Ammon's horn (tissue), 1 donor: ENCODE measurements around the gene NCAN.
"Not testable (repeated sequence)": the region's sequence is repeated elsewhere in the genome, so short reads cannot be mapped to it uniquely, and the experiment has no call there.

Experiments used
- DNase-seq: peaks from one replicate; pipeline ENCODE4 v3.0.0-alpha.2; 2016; ENCODE audit warnings: low spot score

The NCAN gene

DNA sequence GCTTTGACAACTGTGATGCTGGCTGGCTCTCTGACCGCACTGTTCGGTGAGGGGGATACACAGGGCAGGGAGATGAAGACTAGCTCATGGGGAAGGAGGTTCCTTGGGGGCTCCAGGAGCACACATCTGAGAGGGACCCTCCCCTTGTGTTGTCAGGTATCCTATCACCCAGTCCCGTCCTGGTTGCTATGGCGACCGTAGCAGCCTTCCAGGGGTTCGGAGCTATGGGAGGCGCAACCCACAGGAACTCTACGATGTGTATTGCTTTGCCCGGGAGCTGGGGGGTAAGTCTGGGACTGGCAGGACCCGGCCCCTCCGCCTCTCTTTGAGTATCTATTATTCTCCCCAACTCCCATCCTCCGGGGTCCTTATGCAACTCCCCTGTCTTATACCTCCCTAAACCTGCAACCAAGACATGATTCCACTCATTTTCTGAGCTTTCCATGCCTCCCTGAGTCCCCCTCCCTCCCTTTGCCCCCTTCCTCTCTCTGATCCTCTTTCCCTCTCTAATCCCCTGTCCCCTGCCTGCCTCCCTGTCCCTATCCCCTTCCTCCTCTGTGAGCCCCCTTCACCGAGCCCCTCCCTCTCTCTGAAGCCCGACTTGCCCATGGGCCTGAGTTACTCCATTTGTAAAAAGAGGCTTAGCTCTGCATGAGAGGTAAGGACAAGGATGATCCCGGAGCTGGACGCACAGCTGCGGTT is 12.5 kb downstream of the NCAN start:
- DNase-seq: no peak

DNA sequence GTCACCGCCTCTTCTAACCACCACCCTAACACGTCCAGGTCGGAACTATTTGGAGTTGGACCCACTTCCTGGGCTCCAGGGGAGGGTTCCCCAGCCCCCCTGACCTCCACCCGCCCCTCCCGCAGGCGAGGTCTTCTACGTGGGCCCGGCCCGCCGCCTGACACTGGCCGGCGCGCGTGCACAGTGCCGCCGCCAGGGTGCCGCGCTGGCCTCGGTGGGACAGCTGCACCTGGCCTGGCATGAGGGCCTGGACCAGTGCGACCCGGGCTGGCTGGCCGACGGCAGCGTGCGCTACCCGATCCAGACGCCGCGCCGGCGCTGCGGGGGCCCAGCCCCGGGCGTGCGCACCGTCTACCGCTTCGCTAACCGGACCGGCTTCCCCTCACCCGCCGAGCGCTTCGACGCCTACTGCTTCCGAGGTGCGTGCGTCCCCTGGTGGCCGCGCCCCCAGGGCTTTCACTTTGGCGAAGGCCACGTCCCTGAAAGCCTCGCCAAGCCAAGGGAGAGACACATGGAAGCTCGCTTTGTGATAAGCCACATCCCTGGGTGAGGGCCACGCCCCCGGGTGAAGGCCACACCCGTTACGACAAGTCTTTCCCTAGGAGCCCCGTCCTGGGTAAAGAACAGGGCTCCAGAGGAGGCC is 13.2 kb downstream of the NCAN start:
- no peak for DNase-seq

DNA sequence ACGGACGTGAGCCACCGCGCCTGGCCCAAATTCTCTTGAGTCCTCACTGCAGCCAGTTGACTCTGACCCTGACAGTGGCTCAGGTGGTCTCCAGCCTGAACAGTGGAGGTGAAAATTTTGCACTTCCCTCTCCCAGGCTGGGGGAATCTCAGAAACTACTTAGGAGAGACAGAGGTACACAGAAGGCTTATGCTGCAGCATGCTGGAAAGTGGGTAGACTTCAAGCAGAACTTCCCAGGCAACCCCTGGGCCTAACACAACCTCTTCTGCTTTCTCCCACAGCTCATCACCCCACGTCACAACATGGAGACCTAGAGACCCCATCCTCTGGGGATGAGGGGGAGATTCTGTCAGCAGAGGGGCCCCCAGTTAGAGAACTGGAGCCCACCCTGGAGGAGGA is 14.4 kb downstream of the NCAN start:
- DNase-seq: no peak

DNA sequence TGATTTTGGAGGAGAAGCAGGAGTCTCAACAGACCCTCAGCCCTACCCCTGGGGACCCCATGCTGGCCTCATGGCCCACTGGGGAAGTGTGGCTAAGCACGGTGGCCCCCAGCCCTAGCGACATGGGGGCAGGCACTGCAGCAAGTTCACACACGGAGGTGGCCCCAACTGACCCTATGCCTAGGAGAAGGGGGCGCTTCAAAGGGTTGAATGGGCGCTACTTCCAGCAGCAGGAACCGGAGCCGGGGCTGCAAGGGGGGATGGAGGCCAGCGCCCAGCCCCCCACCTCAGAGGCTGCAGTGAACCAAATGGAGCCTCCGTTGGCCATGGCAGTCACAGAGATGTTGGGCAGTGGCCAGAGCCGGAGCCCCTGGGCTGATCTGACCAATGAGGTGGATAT is 14.9 kb downstream of the NCAN start:
- no peak for DNase-seq

DNA sequence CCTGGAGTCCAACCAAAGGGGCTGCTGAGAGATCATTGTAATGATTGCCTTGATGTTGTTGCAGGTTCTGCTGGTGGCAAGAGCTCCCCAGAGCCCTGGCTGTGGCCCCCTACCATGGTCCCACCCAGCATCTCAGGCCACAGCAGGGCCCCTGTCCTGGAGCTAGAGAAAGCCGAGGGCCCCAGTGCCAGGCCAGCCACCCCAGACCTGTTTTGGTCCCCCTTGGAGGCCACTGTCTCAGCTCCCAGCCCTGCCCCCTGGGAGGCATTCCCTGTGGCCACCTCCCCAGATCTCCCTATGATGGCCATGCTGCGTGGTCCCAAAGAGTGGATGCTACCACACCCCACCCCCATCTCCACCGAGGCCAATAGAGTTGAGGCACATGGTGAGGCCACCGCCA is 15.5 kb downstream of the NCAN start:
- no peak for DNase-seq

DNA sequence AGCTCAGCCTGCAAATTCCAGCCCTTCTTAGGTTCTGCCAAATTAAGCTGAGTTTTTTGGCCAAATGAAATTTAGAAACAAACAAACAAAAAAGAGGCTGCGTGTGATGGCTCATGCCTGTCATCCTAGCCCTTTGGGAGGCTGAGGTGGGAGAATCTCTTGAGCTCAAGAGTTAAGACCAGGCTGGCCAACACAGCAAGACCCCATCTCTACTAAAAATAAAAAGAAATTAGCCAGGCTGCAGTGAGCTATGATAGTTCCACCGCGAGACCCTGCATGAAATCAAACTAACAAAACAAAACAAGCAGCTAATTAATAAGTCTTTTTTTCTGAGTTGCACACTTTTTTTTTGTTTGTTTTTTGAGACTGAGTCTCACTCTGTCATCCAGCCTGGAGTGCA is 17.9 kb downstream of the NCAN start:
- DNase-seq: no peak

DNA sequence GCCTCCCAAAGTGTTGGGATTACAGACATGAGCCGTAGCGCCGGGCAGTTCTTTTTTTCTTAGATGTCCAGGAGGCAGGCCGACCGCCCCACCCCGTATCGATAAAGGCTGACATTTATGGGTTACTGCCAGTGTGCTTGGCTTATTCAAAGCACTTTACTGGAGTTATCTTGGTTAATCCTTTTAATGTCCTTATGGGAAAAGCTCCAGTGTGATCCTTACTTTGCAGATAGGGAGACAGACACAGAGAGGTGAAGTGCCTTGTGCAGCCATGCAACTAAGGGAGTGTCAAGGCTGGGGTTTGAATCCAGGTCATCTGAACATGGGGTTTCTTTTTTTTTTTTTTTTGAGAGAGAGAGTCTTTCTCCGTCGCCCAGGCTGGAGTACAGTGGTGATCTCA is 19.2 kb downstream of the NCAN start:
- DNase-seq: no peak

DNA sequence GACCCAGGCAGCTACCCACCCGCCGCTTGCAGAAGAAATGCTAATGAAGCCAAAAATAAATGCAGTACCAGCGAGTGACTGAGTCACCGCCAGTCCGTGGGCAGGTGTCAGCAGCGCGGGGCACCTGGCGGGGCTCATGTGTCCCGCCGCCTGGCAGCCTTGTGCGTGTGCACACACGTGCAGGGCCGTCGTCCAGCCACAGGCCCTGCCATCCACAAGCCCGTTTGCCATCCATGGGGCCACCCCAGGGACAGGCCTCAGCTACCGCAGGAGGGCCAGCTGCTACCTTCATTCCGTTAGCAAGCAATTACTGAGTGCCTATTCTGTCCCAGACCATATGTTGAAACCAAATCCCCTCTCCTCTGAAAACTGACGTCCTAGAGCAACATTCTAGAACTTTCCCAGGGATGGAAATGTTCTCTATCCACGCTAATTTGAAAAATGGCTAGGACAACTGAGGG is 20.5 kb downstream of the NCAN start:
- peak; percentile 32 for DNase-seq

DNA sequence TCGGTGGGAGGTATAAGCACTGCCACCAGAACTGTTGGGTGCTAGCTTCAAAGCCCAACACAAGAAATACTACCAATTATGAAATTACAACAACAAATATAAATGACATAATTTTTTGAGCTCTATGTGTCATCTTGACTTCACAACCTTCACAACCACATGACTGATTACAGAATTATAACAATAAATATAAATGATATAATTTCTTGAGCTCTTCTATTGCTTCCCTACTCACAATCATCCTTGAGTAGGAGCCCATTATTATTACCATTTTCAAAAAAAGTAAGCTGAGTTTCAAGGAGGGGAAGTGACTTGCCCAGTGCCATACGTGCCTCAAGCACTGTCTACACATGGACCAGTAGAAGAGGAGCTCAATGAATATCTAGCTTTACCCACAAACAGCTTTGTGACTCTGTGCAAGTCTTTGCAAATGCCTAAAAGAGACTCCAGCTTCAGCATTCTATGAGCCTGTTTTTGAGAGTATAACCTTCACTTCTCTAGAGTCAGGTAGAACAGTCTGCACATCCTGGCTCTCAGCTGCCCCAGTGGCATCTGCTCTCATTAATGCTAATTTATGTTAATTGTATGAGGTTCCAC is 22.6 kb downstream of the NCAN start:
- DNase-seq: no peak

DNA sequence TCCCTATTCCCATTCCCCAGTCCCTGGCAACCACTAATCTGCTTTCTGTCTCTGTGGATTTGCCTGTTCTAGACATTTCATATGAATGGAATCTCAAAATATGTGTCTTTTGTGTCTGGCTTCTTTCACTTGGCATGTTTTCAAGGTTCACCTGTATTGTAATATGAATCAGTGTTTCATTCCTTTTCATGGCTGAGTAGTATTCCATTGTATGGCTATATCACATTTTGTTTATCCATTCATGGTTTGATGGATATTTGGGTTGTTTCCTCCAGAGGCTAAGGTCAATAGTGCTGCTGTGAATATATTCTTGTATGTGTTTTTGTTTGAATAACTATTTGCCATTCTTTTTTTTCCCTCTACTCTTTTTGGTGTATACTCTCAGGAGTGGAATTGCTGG is 24.4 kb downstream of the NCAN start:
- DNase-seq: no peak

DNA sequence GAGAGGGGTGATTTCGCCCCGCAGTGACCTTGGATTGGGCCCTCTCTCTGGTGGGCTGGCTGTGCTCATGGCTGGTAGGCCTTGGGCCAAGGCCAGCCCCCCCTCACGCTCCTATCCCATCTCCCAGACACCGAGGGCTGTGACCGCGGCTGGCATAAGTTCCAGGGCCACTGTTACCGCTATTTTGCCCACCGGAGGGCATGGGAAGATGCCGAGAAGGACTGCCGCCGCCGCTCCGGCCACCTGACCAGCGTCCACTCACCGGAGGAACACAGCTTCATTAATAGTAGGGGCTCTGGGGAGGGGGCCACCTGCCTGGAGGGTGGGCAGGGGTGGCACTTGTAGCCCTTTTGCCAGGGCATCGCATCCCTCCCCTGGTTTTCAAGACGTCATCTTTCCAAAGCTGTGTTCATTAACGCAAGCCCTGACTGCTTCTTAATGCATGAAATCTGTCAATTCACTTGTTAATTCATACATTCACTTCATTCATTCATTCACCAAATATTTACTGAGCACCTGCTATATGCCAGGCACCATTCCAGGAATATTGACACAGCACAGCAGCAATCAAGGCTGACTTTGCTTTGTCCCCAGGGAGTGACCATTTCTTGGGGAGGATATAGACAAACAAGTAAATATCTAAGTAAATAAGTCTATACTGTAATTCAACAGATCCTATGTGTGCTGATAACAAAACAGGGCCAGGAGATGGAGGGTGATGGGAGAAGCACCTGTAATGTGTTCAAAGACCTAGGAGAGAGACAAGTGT is 26.6 kb downstream of the NCAN start:
- DNase-seq: no peak

DNA sequence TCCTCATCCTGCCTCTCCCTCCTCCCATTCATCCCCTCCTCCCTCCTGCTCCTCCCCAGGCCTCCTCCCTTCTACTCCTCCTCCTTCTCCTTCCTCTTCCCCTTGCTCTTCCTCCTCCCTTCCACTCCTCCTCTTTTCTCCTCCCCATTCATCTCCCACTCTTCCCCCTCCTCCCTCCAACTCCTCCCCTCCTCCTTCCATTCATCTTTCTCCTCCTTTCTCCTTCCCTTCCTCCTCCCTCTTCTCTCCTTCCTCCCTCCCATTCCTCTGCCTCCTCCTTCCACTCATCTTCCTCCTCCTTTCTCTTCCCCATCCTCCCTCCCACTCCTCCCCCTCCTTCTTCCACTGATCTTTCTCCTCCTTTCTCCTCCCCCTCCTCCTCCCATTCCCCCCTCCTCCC is 27.9 kb downstream of the NCAN start:
- no peak for DNase-seq

DNA sequence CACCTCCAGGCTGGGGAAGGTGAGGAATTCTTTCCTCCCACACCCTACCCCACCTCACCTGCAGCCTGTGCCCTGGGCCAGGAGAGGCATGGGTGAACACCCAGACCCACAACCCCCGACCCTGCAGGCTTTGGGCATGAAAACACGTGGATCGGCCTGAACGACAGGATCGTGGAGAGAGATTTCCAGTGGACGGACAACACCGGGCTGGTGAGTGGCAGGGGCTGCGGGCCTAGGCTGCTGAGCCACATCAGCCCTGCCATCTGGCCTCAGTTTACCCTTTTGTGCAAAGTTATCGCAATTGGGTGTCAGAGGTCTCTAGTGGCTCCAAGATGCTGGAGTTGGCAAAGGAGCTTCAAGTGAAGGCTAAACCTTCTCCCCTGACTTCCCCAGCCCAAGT is 28.7 kb downstream of the NCAN start:
- DNase-seq: no peak

DNA sequence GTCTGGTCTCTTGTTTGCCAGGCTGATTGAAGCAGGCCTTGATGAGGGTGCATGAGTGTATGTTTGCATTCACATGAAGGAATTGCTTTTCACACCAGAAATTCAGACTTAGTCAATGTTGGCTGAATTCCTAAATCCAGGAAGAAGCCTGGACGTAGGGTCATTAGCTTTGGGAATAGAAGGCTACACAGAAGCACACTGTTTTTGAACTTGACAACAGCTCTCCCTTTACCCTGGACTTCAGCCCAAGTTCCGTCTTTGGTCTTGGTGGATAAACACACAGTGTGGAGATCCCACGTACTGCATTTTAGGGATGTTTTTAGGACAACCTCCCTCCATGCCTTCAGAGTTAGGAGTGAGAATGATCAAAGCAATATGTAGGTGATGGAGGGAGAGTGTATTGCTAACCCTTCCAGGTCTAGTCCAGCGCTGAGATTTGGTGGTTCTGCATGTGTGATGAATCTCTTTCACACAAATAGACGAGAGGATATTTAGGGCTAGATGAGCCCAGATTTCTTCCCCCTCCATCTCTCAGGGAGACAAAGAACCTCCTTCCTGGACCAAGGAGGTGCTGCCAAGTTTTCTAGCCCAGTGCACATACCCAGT is 38.5 kb downstream of the NCAN start:
- no peak for DNase-seq

DNA sequence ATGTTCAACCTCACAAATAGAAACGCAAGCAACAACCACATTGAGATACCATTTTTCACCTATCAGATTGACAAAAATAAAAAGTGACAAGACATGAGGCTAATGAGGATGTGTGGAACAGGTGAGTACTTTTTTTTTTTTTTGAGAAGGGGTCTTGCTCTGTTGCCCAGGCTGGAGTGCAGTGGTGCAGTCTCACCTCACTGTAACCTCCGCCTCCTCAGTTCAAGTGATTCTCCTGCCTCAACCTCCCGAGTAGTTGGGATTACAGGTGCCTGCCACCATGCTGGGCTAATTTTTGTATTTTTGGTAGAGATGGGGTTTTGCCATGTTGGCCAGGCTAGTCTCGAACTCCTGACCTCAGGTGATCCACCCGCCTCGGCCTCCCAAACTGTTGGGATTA is 41.7 kb downstream of the NCAN start:
- not testable (repeated sequence) for DNase-seq

DNA sequence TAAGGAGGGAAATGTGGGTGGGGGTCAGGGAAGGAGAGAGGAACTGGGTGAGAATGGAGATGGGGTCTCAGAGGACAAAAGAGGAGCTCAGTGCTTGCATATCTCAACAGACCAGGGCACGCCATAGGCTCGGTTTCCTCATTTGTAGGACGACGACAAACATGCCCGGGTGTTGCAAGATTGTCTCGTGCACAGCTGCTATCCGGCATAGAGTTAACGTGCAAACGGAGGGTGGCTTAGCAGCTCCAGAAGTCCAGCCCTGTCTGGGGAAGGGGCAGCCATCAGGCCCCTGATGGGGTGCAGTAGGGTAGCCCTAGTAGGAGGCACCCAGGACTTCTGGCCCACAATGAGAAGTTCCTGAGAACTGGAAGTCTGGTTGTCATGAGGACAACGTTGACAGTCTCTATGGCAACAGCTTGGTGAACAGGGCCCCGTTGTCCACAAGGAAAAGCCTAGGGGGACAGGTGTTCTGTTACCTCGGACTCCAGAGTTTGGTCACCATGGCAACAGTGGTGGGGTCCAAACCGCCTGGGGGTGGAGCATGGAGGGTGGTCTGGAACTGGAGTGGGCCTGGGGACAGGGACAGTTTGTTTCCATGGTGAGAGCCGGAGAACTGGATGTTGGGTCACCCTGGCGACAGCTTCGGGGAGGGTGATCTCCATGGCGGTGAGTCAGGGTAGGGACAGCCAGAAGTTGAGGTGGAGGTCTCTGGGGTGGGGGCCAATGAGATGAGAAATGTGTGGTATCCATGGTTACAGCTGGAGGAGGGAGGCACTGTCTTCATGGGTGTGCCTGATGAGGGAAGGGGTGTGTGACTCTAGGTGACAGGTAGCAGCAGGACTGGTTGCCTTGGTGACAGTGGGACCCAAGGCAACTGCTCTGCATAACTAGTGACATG is 44.6 kb downstream of the NCAN start:
- DNase-seq: peak; percentile 28

DNA sequence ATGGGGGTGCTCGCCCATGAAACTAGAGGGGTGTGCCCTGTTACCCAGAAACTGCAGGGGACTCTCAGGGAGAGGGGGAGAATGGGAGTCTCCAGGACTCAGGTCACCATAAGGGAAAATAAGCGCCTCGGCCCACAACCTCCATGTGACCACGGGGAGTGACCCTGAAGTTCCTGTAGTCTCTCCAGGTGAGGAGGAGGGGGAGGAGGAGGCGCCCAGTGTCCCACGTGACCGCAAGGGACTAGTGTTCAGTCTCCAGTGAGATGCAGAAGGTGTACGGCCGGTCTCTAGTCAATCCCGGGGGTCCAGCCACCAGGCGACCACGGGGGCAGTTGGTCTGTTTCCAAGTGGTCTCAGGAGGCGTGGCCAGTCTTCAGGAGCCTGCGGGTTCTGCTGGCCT is 45.4 kb downstream of the NCAN start:
- no peak for DNase-seq

DNA sequence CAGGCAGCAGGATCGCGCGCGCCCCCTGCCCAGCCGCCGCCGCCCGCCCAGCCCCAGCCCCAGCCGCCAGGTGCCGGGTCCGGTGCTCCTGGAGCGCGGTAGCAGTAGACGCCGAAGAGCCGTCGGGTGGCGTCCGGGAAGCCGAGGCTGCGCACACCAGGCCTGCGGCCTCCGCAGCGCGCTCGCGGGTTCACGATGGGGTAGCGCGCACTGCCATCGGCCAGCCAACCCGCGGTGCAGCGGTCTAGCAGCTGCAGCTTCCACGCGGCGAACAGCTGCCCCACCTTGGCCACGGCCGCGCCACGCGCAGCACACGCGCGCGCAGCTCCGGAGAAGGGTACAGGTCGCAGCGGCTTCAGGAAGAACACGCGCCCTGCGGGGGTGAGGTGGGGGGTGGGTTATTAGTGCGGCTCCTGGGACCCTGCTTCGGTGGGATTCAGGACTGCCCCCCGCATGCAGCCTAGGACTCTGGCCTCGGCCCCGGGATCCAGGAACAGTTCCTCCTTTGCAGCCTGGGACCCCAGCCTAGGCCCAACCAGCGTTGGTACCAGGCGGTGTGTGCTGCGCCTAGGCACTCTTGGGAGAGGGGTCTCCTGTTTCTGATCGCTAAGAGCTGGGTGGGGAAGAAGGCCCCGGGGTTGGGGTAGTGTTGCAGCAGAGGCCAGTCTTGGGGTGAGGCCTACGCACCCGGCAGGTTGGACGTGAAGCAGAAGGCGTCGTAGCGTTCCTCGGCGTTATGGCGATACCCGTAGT is 46.3 kb downstream of the NCAN start:
- DNase-seq: no peak

DNA sequence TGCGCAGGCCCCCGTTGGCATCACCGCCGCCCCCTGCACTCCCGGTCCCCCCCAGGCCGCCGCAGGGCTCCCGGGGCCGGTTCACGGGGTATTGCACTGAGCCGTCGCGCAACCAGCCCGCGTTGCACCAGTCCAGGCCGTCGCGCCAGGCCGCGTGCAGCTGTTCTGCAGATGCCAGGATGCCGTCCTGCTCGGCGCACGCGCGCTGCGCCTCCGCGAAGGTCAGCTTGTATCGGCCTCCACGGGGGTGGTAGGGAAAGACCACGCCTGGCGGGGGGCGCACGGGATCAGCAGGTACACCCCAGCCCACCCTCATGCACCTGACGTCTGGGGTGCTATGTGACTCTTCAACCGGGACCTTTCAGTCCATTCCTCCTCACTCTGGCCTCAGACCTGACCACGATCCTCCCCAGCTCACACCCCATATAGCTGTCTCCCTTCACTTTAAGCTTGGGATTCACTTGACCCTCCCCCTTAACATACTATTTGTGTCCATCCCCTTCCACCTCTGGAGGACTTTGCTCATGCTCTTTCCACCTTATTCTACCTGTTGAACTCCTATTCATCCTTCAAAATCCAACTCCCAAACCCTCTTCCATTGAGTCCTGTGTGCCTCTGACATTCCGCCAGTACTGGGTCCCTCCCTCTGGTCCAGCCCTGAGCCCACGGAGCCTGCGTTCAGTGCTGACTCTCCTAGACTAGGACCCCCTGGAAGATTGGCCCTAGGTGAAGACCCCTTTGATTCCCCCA is 47.0 kb downstream of the NCAN start:
- no peak for DNase-seq

DNA sequence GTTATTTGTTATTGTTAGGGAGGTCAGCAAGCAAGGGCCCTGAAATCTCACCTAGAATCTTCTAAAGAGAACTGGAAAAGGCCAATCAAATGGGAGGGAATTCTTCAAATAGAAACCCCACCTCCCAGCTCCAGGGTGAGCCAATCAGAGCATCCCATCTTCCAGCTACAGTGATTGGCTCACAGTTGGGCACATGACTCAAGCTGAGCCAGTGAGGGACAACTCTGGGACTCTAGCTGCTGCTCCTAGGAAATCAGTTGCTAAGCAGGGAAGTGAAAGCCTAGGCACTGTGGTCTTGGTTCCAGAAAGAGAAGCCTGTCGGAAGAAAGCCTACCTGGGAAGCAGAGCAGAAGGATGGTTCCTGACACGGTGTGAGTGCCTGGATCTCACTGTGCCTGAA is 48.0 kb downstream of the NCAN start:
- DNase-seq: peak; percentile 60
